GM18873 (cell line): ENCODE data around the gene ZNF709.
A peak's percentile ranks its signal among the peaks of the same experiment; 100 is the strongest.
"Not testable (repeated sequence)": the region's sequence is repeated elsewhere in the genome, so short reads cannot be mapped to it uniquely, and the experiment has no call there.

Experiments used
- ATAC-seq: cut with Tn5 transposase; IDR thresholded peaks from one replicate; pipeline ENCODE4 v1.9.1; 2021; ENCODE audit warnings: mild to moderate bottlenecking, moderate library complexity, moderate number of reproducible peaks; ENCODE audit not compliant: unreplicated experiment, low FRiP score

ZNF709 gene

DNA sequence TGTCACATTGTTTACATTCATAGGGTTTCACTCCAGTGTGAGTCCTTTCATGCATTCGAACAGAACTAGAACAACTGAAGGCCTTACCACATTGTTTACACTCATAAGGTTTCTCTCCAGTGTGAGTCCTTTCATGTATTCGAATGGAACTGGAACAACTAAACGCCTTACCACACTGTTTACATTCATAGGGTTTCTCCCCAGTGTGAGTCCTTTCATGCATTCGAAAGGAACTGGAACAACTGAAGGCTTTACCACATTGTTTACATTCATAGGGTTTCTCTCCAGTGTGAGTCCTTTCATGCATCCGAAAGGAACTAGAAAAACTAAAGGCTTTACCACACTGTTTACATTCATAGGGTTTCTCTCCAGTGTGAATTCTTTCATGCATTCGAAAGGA, 20.5 kb downstream of the ZNF709 start:
- ATAC-seq: not testable (repeated sequence)

DNA sequence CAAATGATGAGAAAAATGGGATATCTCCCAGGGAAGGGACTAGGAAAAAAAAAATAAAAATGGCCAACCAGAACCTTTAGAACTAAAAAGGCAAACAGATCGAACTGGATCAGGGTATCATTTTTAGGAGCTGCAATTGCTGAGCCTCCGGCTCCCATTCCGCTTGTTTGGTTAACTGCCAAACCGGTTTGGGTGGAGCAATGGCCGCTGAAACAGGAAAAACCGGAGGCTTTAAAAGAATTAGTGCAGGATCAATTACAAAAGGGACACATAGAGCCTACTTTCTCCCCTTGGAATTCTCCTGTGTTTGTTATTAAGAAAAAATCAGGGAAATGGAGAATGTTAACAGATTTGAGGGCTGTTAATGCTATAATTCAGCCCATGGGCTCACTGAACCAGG, 31.1 kb downstream of the ZNF709 start:
- ATAC-seq: no peak

DNA sequence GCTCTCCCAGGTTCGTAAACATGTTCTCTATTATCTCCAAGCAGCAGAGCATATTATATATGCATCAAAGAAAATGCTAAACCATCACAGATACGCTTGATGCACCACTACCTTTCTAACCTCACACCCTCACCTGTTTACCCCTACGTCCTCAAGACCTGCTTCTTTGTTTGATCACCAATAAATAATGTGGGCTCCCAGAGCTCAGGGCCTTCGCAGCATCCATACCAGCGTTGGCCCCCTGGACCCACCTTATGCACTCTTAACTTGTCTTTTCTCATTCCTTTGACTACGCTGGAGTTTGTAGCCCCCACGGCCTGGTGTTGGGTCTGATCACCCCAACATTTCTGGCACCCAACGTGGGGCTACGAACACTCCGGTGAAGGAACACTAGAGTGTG, 33.8 kb downstream of the ZNF709 start:
- no peak for ATAC-seq

DNA sequence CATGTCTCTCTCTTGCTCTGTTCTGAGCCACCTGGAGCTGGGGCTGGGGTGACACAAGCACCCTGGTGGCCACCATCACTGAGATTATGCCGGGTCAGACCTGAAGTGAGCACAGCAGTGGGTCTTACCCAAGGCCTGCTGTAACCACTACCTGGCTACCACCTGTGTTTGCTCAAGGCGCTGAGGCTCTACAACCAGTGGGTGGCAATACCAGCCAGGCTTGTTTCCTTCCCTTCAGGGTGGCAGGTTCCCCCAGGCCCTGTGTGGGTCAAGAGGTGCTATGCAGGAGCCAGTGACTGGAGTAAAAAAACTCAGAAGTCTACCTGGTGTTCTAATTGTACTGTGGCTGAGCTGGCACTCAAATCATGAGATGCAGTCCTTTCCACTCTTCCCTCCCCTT, 35.8 kb downstream of the ZNF709 start:
- ATAC-seq: no peak

DNA sequence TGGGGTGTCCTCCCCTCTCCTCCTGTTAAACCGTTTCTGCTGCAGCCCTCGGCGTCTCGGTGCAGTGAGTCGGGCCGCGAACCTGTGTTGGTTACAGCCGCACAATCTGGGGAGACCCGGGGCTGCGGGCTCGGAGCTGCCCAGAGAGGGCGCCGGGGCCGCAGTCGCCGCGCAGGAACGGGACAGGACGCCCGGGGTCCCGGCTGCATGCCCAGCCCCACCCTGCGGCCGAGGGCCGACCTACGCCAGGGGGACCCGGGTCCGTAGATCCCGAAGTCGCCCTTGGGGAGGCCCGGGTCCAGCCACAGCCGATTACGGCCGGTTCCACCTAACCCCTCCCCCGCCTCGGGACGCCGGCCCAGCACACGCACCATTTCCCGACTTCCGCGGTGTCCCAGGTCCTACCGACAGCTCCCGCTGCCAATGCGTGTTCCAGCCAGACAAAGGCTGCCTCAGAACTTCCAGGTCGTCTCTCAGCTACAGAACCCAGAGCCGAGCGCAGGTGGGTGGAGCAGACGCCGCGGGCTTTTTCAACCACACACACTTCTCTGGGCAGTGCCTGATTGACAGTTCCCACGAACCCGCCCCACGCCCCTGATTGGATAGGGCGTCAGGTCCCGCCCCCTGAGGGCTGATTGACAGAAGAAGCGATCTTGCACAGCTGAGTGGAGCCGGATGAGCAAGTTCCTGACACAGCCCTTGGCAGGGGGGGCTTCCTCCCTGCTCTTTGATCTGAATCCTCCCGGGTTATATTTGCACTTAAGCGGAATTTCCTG, 43.9 kb downstream of the ZNF709 start, which contains the start of gene ZNF443:
TSS of gene ZNF443 (minus strand) at position 481 of the 776 bp plus-strand sequence. CDS start at position 374, 107 bp downstream.
- ATAC-seq: peak; percentile 88

DNA sequence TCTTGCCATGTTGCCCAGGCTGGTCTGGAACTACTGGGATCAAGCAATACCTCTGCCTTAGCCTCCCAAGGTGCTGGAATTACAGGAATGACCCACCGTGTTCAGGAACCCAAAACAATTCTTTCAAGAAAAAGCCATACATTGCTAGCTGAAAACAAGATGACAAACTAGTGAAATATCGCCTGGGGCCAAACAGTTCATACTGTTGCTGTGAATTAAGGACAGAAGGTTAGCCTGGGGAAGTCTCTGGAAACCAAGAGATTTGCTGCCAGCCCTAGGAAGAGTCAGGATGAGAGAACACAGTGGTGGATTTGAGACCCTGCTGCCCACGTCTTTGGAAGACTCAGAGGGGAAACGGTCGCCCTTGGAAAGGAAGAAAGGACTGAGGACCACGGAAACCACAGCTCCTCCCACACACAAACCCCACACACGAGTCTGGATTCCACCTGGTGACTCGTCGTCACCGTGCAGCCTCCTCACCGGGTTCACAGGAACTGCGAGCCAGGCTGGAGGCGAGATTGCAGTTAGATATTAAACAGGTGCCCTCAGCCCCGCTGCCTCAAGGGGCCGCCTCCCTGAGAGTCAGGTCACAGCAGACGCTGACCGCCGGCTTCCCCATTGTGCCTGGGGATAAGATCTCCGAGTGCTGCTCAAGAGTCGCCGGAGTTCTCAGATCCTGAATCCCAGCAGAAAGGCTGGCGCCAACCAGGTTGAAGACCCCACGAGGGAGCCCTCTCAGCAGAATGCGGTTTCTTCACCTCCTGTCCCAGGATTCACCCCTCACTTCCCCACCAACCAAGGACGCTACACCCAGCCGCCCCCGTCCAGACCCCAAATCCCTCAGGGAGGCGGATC, 44.7 kb downstream of the ZNF709 start:
- ATAC-seq: peak; percentile 24

DNA sequence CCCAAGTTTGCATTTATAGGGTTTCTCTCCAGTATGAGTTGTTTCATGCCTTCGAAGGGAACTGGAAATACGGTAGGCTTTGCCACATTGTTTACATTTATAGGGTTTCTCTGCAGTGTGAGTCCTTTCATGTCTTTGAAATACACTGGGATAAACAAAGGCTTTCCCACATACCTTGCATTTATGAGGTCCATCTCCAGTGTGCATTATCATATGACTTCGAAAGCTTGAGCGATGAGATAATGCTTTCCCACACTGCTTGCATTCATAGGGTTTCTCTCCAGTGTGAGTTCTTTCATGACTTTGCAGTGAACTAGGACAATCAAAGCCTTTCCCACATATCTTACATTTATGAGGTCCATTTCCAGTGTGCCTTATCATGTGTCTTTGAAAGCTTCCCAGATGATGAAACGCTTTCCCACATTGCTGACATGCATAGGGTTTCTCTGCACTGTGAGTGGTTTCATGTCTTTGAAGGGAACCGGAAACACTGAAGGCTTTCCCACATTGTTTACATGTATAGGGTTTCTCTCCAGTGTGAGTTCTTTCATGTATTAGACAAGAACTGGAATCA, 53.8 kb downstream of the ZNF709 start:
- ATAC-seq: not testable (repeated sequence)

DNA sequence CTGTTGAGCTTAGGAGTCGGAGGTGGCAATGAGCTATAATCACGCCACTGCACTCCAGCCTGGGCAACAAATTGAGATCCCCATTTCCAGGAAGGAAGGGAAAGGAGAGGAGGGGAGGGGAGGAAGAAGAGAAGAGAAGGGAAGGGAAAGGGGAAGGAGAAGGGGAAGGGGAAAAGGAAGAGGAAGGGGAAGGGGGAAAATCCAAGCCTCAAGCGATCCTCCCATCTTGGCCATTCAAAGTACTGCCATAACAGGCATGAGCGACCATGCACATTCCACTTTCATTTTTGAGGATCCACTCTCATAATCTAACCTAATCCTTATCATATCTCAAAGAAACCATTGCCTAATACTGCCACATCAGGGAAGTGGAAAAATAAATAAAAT, 58.7 kb downstream of the ZNF709 start:
- no peak for ATAC-seq

DNA sequence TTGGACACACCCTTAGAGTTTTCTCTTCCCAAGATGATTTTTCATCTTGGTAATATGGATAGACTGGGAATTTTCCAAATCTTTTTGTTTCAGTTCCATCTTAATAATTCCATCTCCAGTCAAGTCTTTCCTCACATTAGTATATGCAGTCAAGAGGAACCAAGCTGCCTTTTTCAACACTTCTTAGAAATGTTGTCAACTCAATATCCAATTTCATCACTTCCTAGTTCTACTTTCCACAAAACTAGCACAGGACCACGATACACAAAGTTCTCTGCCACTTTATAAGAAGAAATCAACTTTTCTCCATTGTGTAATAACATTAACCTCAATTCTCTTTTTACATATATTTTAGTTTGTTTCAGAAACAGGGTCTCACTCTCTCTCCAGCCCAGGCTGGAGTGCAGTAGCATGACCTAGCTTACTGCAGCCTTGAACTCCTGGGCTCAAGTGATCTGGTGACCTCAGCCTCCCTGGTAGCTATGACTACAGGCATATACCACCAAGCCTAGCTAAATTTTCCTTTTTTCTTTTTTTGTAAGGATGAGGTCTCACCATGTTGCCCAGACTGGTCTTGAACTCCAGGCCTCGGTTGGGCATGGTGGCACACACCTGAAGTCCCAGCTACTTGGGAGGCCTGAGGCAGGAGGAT, 59.3 kb downstream of the ZNF709 start:
- ATAC-seq: no peak

DNA sequence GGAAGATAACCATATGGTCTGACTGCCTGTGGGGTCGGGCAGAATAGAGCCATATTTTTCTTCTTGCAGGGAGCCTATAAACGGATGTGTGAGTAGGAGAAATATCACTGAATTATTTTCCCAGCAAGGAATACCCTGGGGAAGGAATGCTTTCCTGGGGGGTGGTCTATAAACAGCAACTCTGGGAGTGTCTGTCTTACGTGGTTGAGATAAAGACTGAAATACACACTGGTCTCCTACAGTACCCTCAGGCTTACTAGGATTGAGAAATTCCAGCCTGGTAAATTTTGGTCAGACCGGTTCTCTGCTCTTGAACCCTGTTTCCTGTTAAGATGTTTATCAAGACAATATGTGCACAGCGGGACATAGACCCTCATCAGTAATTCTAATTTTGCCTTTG, 67.3 kb downstream of the ZNF709 start:
- not testable (repeated sequence) for ATAC-seq

DNA sequence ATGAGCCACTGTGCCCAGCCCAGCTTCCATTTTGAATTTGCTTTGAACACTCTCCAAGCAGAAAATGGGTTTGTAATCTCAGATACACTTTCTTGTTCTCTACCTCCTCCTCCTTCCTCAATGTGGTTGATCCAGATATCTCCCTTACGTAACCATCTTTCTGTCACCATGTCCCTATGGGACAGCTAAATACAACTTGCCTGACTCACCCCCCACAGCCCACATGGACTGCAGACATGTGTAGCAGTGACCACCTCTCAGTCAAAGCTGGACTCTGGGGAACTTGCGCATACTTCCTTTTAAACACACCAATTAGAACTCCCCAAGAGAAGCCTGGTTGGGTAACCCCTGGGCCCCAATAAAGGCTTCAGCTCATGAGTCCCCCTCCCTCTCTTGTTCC, 72.7 kb downstream of the ZNF709 start:
- ATAC-seq: no peak
